ENCODE data around the gene RRM2.
"Not testable (repeated sequence)": the region's sequence is repeated elsewhere in the genome, so short reads cannot be mapped to it uniquely, and the experiment has no call there.

The RRM2 gene

DNA sequence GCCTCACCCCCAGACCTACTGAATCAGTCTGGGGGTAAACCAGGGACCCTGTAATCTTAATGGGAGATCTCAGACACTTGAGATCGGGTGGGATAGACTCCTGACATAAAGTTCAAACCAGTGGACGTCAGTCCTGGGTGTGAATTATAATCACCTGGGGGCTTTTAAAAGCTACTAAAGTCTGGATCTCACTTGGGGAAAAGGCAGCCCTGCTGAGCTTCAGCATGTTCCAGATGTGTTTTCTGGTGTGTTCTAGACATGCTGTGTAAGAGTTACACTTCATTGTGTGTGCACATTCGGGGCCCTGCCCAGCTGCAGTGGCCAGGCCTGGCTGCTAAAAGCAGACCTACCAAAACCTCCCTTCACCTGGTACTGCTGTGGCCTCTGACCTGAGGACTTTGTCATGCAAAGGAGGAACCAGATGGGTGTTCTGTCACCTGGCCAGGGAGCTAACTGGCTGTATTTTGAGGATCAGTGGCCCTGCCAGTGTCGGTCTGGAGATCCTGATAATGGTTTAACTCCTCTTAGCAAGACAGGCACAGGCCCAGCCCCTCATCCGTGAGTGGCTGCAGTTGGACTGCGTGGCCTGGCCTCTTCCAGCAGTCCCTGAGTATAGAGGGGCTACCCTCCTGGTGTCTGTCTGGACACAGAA, 10.6 kb downstream of the RRM2 start:
- DNase-seq: no peak

DNA sequence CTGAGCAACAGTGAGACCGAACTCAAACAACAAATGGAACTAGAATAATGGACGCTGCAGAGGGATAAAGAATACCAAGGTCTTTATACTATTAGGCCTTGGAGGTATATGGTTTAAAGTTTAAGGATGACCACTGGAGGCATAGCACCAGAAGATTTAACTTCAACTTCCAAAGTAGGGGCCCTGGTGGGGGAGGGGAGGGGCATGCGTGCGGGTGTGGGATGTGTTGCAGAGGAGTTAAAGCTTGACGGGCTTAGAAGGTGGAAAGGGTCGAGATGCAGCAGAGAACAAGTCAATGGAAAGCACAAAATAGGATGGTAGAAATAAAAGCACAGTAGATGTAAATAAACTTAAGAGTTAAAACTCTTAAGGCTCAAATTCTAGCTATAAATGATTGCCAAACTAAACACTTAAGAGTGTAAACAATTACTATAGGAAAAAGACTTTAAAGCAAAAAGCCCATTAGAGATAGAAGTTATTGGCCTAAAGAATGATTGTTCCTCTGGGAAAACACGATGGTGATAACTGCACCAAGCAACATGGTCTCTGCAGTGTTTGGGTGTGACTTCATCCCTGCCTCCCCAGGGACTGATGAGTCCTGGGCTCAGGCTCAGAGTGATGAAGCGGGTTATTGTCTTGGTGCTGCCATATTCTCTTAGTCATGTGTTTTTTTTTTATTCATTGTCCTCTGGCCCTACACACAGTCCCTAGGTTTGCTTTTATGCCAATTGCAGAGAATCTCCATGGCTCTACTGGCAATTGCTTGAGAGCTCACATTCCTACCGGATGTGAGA, 13.0 kb downstream of the RRM2 start:
- no peak for DNase-seq

DNA sequence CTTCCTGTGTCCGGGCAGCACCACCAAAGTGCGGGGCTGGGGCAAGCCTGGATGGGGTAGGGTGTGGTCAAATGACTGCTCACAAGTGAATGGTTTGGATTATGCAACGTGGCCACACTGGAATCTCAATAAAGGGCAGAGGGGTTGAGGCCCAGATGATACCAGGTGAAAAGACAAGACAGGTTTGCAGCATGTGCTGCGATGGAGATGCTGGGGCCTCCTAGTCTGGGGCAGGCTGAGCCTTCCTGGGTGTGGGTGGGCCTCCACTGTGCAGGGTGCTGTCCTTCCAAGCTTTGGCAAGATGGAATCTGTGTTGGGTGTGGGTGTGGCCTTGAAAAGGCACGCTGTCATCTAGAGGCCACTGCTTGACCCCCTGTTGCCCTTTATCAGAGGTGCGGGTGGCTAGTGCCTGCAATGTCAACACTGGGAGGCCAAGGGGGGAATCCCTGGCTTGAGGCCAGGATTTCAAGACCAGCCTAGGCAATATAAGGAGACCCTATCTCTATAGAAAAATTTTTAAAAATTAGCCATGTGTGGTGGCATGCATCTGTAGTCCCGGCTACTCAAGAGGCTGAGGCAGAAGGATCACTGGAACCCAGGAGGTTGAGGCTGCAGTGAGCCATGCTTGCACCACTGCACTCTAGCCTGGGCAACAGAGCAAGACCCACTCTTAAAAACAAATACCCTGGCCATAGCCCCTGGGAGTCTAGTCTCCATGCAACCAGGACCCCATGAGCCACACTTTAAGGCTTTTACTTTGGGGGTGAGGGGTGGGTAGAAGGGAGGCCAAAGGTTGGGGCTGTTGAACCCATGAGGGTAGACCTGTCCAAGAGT, 13.8 kb downstream of the RRM2 start:
- DNase-seq: no peak

DNA sequence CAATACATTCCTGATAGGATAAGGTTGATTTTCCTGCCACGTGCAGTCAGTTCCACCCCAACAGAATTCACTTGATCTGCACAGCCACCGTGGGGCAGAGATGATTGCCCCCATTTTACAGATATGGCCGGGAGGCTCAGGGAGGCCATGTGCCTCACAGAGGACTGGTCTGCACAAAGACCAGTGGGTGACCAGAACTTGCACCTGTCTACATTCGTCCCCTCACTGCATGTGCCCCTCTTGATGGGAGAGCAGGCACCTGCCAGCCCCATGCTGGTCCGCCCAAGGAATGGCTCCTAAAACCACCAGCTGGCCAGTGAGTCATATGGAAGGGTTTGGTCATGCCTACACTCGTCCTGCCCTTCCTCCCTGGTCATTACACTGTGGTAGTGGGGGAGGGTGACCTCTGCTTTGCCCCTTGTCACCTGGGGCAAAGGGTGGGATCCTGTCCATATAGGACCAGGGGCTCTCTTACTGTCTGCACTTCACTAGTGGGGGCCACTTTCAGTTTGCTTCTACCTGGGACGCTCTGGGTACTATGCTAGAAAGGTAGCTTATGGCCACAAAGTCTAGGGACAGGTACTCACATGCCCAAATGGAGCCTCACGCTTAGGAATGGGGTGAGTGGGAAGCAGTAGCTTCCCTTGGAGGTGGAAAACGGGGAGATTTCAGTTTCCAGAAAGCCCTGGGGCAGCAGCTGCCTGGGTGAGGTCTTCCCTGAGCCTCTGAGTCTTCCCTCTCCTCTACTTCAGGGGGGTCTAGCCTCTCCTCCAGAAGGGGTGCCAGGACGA, 14.7 kb downstream of the RRM2 start:
- no peak for DNase-seq

DNA sequence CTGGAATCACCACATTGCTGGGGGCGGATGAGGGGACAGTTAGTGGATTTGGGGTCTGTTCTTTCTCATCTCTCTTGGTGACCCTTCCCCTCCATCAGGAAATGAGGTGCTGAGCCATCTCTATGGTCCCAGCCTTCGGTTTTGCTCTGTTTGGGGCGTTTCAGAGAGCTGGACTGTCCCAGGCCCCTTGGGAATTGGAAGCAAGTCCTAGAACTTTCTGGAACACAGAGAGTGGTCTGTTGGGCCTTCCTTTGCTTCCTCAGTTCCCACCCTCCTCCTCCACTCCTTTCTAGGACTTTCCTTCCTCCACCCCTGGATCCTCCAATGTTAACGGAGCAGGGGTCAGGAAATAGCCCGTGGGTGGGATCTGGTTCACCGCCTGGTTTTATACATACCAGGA, 17.0 kb downstream of the RRM2 start:
- DNase-seq: no peak

DNA sequence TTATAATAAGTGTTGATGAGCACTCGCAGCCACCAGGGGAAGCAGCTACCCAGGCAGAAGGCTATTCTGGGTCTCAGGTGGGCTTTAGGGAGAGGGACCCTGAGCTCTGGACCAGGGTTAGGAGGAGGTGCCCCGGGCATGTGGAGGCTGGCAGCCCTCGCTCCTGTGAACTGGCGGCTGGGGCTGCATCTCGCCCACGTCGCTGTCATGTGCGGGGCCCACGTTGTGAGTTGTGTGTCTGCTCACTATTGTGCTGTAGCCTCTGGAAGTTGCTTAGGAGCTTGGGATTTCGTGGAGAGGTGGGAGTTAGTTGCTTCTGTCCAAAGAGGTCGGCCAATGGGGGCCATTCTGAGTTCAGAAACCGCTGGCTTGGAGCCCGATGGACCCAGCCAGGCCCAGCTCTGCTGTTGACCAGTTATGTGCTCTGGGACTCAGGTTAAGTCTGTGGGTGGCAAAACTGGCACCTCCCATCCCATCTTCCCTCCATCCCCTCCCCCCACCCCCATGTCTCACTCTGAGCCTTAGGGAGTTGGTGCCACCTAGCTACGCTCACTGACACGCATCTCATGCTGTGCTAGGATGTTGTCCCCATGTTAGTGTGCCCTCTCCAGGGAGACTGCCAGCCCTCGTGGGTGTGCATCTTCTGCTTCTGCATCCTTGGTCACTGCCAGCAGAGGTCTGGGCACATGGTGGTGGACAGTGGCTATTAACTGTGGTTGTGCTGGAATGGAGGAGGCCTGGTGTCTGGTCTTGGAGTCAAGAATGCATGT, 18.5 kb downstream of the RRM2 start:
- DNase-seq: no peak

DNA sequence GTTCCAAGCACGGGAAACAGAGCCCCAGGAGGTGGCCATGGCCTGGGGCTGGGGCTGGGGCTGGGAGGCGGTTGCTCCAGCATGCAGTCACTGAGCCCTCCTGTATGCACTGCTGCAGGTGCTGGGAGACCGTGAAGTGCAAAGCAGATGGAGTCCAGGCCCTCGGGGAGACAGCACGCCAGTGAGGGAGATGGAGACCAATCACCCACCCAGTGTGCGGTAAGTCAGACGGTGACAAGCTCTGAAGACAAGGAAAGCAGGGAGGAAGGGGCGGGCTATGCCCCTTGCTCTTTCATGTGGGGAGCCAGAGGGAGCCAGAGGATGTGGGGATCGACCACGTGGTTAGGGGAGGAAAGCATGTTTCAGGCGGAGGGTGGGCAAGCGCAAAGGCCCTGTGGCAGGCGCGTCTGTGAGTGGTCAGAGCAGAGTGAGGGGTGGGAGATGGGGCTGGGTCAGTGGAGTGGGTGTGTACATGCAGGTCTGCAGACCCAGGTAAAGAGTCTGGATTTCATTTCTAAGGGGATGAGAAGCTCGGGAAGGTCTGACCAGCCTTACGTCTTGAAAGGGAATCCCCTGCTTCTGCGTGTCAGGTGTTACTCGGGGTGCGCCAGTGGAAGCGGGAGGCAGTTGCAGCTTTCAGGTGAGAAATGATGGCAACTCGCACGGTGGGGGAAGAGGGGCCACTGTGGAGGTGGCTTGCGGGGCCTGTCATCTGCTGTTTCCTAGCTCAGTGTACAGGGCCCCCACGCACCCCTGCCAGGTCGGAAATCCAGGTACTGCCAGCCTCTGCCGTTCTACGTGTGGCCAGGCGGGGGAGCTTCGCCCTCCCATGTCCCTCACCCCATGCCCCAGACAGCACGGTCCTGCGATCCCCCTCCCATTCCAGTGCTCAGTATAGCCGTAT, 19.4 kb downstream of the RRM2 start:
- DNase-seq: no peak

DNA sequence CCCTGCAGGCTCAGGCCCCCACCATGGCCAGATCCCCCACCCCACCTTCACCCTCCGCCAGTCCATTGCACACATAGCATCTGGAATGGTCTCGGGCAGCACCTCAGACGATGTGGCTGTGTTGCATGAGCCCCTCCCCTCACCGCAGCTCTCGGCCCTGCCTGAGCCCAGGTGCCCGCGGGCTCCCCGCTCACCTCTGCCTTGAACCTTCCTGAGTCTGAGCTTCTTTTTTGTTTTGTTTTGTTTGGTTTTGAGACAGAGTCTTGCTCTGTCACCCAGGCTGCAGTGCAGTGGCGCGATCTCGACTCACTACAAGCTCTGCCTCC, 20.1 kb downstream of the RRM2 start:
- DNase-seq: no peak

DNA sequence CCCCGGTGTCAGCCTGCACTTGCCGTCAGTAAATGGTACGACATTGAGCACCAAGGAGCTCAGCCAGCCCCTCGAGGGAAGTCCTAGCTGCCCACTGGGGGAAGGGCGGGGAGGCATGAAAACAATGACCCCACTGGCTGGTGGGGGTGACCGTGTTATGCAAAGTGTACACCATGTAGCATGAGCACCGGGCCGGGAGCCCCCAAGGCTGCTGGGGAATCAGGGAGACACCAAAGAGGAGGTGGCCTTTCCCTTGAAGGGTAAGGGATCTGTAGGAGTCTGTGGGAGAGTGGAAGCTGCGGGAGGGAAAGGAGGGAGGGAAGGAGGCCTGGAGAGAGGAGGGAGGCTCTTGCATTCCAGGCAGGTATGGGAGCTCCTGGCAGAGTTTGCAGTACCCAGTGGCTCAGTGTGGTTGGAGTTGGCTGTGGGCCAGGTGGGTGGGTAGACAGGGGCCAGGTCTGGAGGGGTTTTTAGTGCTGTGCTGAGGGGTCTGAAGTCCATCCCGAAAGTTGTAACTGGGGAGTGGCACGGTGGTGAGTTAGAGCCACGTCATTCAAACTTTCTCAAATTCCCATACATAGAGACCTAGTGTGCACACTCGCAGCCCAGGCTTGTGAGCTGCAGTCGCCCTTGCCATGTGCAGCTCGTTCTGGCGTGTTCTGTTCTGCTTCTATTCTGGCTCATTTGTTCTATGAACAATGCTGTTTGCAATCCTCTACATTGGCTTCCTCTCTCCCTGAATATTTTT, 22.4 kb downstream of the RRM2 start:
- DNase-seq: no peak

DNA sequence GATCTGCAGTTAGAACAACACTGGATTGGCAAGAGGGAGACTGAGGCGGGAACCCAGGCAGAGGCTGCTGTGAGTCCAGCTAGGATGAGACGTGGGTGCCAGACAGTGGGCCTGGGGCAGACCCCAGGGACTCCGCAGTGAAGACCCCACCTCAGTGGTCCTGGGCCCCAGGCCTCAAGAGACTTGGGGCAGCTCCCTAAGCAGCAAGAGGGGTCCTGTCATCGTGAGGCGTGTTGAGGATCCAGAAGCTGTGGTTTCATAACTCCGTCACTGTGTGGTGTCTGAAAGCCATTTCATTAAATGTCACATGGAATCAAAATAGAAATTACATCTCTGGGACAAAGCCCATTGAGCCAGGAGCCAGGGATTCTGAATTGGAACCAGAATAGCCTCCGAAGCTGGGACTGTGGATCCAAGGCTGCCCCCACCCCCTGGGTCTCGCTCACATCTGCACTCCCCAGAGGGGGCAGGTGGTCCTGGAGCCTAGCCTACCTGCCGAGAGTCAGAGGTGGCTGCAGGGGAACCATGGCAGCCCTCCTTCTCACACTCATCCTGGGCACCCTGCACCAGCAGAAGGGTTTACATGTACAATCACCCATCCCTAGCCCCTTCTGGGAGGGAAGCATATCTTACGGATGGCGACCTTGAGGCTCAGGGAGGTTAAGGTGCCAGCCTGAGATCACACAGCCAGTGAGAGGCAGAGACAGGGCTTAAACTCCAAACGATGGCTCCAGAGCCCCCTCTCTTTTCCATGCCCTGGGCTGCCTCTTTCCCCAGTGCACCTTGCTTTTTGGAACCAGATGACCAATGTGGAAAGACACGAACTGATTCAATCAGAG, 23.2 kb downstream of the RRM2 start:
- DNase-seq: no peak

DNA sequence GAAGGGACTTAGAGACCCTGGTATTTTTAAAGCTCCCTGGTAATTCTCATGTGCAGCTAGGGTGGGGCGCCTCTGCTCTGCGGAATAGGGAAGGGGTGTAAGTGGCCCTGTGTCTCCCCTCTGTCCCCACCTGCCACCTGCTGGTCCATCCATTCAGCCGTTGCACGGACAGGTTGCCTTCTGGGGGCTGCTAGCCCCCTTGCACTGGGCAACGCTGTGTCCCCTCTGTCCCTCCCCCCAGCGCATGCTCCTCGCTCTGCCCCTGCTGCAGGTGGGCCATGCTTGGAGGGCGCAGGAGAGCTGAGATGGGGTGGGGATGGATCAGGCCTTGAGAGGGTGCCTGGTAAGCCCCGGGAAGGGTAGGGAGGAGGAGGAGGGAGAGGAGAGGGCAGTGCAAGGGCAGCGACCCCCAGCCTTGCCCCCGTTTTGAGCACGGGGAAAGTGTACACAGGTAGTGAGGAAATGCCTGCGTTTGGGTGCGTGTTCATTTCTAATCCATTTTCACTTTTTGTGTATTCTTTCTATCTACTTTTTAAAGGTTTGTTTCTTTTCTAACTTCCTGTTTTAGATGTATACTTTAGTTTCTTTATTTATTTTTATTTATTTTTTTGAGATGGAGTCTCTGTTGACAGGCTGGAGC, 23.9 kb downstream of the RRM2 start:
- DNase-seq: no peak

DNA sequence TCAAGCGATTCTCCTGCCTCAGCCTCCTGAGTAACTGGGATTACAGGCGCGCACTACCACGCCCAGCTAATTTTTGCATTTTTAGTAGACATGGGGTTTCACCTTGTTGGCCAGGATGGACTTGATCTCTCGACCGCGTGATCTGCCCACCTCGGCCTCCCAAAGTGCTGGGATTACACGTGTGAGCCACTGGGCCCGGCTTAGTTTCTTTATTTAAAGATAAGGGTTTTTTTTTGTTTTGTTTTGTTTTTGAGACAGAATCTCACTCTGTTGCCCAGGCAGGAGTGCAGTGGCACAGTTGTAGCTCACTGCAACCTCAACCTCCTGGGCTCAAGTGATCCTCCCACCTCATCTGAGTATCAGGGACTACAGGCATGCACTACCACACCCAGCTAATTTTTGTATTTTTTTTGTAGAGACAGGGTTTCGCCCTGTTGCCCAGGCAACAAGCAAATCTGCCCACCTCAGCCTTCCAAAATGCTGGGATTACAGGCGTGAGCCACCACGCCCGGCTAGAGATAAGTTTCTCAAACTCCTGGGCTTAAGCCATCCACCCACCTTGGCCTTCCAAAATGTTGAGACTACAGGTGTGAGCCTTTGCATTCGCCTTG, 24.6 kb downstream of the RRM2 start:
- DNase-seq: not testable (repeated sequence)

DNA sequence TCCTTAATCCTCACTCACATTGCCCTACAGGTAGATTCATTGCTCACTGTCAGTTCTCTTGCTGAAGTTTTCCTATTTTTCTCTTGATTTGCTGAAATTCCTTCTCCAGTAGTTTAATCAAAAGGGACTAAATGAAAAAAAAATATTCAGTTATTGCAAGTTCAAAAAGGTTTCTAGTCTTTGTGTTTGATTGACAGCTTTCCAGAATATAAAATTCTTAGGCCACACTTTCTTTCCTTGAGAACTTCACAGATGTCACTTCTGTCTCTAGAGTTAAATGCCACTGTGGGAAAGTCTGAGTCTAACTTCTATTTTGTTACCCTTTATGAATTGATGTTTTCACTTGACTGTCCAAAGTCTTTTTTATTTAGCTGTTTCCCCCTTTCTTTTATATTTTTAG, 25.7 kb downstream of the RRM2 start:
- no peak for DNase-seq

DNA sequence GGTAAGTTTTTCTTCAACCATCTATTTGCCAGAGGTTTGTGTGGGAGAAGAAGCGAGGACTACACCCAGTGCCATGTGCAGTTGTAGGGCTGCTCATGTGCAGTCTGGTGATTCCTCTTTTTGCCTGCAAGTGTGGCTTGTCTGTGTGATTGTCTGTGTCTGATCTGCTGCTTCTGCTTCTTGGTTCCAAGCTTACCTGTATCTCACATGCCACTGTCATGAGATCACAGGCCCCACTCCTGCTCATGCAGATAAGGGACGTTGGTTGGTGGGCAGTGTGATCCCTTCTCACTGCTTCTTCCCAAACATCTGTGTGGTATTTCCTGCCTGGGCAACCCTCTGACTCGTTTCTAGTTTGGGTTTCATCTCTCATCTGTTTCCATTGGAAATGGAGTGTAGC, 27.1 kb downstream of the RRM2 start:
- DNase-seq: no peak

DNA sequence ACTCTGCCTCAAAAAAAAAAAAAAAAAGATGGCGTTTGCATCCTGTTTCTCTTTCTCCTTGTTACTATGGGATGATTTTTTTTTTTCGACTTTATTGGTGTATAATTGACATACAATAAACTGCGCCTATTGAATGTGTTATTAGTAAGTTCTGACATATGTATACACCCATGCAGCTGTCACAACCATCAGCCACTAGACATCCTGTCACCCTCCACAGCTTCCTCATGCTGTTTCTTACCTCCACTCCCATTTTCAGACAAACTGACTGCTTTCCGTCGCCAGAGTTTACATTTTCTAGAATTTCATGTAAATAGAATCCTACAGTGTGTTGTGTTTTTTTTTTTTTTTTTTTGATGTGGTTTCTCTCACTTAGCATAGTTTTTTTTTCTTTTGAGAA, 27.9 kb downstream of the RRM2 start:
- no peak for DNase-seq

DNA sequence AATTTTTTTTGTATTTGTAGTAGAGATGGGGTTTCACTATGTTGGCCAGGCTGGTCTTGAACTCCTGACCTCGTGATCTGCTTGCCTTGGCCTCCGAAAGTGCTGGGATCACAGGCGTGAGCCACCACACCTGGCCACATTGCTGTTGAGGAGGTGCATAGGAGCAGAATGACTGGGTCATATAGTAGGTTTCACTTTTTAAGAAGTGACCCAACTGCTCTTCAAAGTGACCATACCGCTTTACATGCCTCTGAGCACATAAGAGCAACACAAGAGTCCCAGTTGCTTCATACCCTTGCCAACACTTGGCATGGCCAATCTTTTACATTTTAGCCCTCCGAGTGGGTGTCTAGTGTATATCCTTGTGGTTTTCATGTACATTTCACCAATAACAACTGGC, 28.9 kb downstream of the RRM2 start:
- no peak for DNase-seq

DNA sequence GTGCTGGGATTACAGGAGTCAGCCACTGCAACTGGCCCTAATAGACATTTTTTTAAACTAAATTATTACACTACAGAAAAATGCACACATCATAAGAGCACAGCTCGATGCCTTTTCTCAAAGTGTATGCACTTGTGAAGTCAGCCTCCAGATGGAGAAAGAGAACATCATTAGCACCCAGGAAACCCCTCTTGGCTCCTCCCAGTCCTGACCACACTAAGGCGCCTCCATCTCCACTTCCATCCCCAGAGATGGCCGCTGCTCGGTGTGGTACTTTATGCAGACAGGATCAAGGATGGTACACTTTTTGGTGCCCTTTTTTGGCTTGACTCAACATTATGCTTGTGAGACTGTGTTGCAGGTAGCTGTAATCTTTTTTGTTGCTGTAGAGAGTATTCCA, 34.8 kb downstream of the RRM2 start:
- DNase-seq: no peak

DNA sequence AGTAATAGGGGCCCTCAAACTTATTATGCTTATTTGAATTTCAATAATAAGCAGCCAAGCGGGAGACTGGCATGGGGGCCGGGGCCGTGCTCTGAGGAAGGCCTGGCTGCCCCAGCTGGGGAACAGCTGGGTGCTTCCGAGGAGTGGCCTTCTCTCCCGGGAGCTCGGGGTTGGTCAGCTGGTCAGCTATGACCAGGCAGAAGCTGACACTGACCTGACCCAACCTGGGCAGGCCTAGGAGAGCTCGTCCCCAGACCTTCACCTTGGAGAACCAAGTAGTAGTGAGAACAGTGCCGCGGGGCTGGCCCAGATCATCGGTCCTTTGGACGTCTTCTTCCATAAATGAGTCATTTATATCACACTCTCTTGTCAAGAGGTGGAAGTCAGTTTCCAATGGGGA, 36.1 kb downstream of the RRM2 start:
- DNase-seq: no peak

DNA sequence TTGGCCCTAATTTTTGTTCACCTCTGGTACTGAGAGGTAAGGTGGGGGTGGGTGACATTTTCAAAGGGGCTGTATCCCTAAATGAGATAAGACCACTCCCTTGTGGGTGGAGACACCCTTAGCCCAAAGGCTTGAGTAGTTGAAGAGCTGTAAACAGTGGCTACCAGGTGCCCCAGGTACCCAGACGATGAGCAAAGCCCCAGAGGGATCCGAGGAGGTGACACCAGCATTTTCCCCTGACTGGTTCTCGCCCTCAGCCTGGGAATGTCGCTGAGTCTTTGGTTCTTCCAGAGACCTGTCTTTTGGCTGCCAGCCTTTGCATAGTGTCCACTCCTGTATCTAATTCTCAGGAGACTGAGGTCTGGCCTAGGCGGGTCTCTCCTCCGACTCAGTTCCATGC, 36.5 kb downstream of the RRM2 start:
- no peak for DNase-seq
